HepG2 (cell line): ENCODE results near the gene EIF4G3. TPM values are rescaled to one million over a fixed set of nuclear protein-coding genes. Genes with fewer than 3 reads are reported as not detected.

Source experiments
- ELF4 ChIP-seq: sonication (generic); formaldehyde crosslinking; IDR thresholded peaks from 2 replicates; pipeline ENCODE4 v1.5.0; 2020; ENCODE audit warnings: missing genetic modification reagents, mild to moderate bottlenecking, moderate library complexity, borderline replicate concordance
- FOXJ3 ChIP-seq: sonication (generic); formaldehyde crosslinking; IDR thresholded peaks from 2 replicates; pipeline ENCODE4 v1.4.0; 2020; ENCODE audit warnings: missing genetic modification reagents, mild to moderate bottlenecking, borderline replicate concordance
- IRF9 ChIP-seq: sonication (generic); formaldehyde crosslinking; IDR thresholded peaks from 2 replicates; pipeline ENCODE4 v1.8.0; 2022; ENCODE audit warnings: missing genetic modification reagents, mild to moderate bottlenecking, borderline replicate concordance
- KIAA2018 ChIP-seq: sonication (generic); formaldehyde crosslinking; IDR thresholded peaks from 2 replicates; pipeline ENCODE4 v1.5.0; 2020; ENCODE audit warnings: mild to moderate bottlenecking, missing genetic modification reagents, borderline replicate concordance
- NR2F6 ChIP-seq, 2 experiments: IDR thresholded peaks; 2 replicates each; pipeline ENCODE4 v1.6.1; 2016; ENCODE audit warnings: antibody characterized with exemption in 1 of 2, mild to moderate bottlenecking in 1 of 2
- RNF2 ChIP-seq: fragments of 450-650 bp; conservative IDR thresholded peaks from 2 replicates; pipeline ENCODE4 v1.6.1; 2016; ENCODE audit warnings: low read depth
- SALL1 ChIP-seq: sonication (generic); formaldehyde crosslinking; IDR thresholded peaks from 2 replicates; pipeline ENCODE4 v1.8.0; 2022; ENCODE audit warnings: mild to moderate bottlenecking, missing genetic modification reagents
- SALL2 ChIP-seq: sonication (generic); formaldehyde crosslinking; IDR thresholded peaks from 2 replicates; pipeline ENCODE4 v1.8.1; 2023; ENCODE audit warnings: mild to moderate bottlenecking, missing genetic modification reagents, inconsistent platforms
- SNAPC2 ChIP-seq: sonication (generic); formaldehyde crosslinking; IDR thresholded peaks from 2 replicates; pipeline ENCODE4 v1.8.1; 2022; ENCODE audit warnings: mild to moderate bottlenecking, missing genetic modification reagents
- SP140L ChIP-seq: sonication (generic); formaldehyde crosslinking; IDR thresholded peaks from 2 replicates; pipeline ENCODE4 v1.4.0; 2020; ENCODE audit warnings: missing genetic modification reagents, borderline replicate concordance
- XBP1 ChIP-seq: sonication (generic); formaldehyde crosslinking; IDR thresholded peaks from 2 replicates; pipeline ENCODE4 v1.5.0; 2020; ENCODE audit warnings: missing genetic modification reagents
- ZNF274 ChIP-seq: sonication (generic); formaldehyde crosslinking; IDR thresholded peaks from 2 replicates; pipeline ENCODE4 v1.5.1; 2020; ENCODE audit warnings: mild to moderate bottlenecking, missing genetic modification reagents
- ZNF367 ChIP-seq: sonication (generic); formaldehyde crosslinking; IDR thresholded peaks from 2 replicates; pipeline ENCODE4 v1.4.0; 2020; ENCODE audit warnings: missing genetic modification reagents, borderline replicate concordance
- ZNF503 ChIP-seq: sonication (generic); formaldehyde crosslinking; IDR thresholded peaks from 2 replicates; pipeline ENCODE4 v1.4.0; 2020; ENCODE audit warnings: missing genetic modification reagents
- ZNF674 ChIP-seq: sonication (generic); formaldehyde crosslinking; IDR thresholded peaks from 2 replicates; pipeline ENCODE4 v1.5.0; 2020; ENCODE audit warnings: low read depth, mild to moderate bottlenecking, missing genetic modification reagents
- ZNF792 ChIP-seq: IDR thresholded peaks from 2 replicates; pipeline ENCODE4 v1.6.1; 2016
- polyA plus RNA-seq, 8 experiments: library from polyadenylated mRNA; depleted of rRNA in 3 of 8; stranded (reverse) in 7 of 8; unstranded in 1 of 8; fragments of >200 nt; fragmentation: Illumina TruSeq in 4 of 8; extraction: Trizol in 4 of 8; gene quantifications; 2 replicates each; pipeline versions ENCODE4 v1.2.1 to v1.2.3, GENCODE V29; 2011 to 2016; ENCODE audit warnings: low read depth in 4 of 8, missing spikeins in 1 of 8, mixed read lengths in 1 of 8; ENCODE audit not compliant: insufficient read depth in 1 of 8
- total RNA-seq, 5 experiments: library from RNA; depleted of rRNA; stranded (reverse); fragments of >200 nt; fragmentation: Illumina TruSeq; extraction: Trizol; gene quantifications; 2 replicates each; pipeline ENCODE4 v1.2.3, GENCODE V29; 2016; ENCODE audit warnings: low read depth in 1 of 5
- TF ChIP-seq, protein P1 (sequence below): sonication (generic); formaldehyde crosslinking; IDR thresholded peaks from 2 replicates; pipeline ENCODE4 v1.4.0; 2020; ENCODE audit warnings: missing genetic modification reagents; ENCODE audit errors: not compliant biosample characterization

Gene EIF4G3
- total and polyA plus RNA-seq, 2 of the 13 experiments (the other 11 are each of a cell fraction or from before 2014, with no cell fraction given), result 22.2 to 27.6 TPM

DNA sequence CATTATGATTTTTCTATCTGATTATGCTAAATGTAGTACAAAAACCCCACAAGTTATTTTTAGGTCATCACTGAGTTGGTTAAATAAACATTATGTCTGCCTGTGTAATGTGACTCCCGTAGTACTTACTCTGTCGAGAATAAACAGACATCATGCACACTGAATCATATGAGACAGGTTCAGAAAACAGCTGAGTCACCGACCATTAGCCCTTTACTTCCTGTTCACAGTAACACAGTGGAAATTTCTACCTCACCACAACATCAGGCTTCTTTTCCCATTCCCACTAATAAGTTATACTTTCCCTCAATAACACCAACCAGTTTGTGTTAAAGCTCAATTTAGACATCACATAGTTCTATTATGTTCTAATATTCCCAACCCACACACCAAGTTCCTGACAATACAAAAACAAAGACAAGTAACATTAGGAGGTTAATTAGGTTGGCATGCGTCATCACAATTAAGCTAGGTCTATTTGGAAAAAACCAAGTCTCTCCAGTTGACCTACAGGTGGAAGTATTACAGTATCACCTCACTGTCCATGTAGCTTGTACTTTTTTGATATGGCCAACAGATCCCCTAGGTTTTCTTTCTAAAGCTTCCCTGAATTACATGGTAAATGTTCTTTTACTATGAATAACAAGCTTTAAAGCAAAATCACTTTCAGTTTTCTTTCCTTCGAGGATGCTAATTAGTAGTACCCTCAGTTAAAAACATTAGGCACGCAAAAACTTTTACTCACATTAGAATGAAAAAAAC lies 154.2 kb downstream of the EIF4G3 start (continued):
- TF ChIP-seq KIAA2018 (CRISPR knock-in tag), result no peak
- TF ChIP-seq FOXJ3 (CRISPR knock-in tag), result peak; percentile 77; the same call in 1 of the 2 replicates
- TF ChIP-seq, protein P1, sequence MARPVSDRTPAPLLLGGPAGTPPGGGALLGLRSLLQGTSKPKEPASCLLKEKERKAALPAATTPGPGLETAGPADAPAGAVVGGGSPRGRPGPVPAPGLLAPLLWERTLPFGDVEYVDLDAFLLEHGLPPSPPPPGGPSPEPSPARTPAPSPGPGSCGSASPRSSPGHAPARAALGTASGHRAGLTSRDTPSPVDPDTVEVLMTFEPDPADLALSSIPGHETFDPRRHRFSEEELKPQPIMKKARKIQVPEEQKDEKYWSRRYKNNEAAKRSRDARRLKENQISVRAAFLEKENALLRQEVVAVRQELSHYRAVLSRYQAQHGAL (CRISPR knock-in tag), result no peak
- TF ChIP-seq NR2F6 (IDR thresholded peaks at IDR 0.05), result no peak
- peak; percentile 60 for TF ChIP-seq NR2F6 (CRISPR knock-in tag; IDR thresholded peaks at IDR 0.05)
- TF ChIP-seq RNF2, result no peak
- no peak for TF ChIP-seq XBP1
- TF ChIP-seq IRF9, result no peak
- TF ChIP-seq ZNF274 (CRISPR knock-in tag), result no peak
- TF ChIP-seq SP140L (CRISPR knock-in tag), result no peak
- TF ChIP-seq ELF4 (CRISPR knock-in tag), result peak; percentile 73; the same call in 1 of the 2 replicates
- TF ChIP-seq SALL2, result no peak
- TF ChIP-seq SALL1, result peak; percentile 32; the same call in 1 of the 2 replicates
- peak; percentile 73; the same call in 1 of the 2 replicates for TF ChIP-seq ZNF792 (CRISPR knock-in tag)
- no peak; the same call in 1 of the 2 replicates for TF ChIP-seq ZNF503 (CRISPR knock-in tag)
- TF ChIP-seq SNAPC2 (CRISPR knock-in tag), result no peak
- no peak for TF ChIP-seq ZNF367 (CRISPR knock-in tag)
- no peak for TF ChIP-seq ZNF674
